ENCODE results near the gene SCMH1.

SCMH1 gene

GRCh38 chr1:40978886-40979240 lies 263.2 kb downstream of the SCMH1 start:
- DNase-seq, result no peak
- Histone ChIP-seq H3K4me3 (ENCODE audit: low read depth, low read length) (no peak overlapping the region), H3K9me3 (ENCODE audit: severe bottlenecking) (no peaks in the 10 kb centered on the region), H3K27me3 (ENCODE audit: insufficient read depth, low read depth, severe bottlenecking) (no peaks in the 10 kb centered on the region), H3K36me3 (peaks cover 35% of the 10 kb centered on the region), H3K27ac (peak overlapping the region; percentile 100)
- no peak for TF ChIP-seq CTCF (IDR thresholded peaks at IDR 0.05; ENCODE audit: low read depth, low read length)

GRCh38 chr1:40977716-40978115 lies 264.4 kb downstream of the SCMH1 start:
- Histone ChIP-seq H3K9me3 (ENCODE audit: severe bottlenecking) (no peaks in the 10 kb centered on the region), H3K27me3 (ENCODE audit: insufficient read depth, low read depth, severe bottlenecking) (no peaks in the 10 kb centered on the region), H3K36me3 (peaks cover 25% of the 10 kb centered on the region), H3K4me3 (ENCODE audit: low read depth, low read length) (no peak overlapping the region), H3K27ac (no peak overlapping the region)
- no peak for TF ChIP-seq CTCF (IDR thresholded peaks at IDR 0.05; ENCODE audit: low read depth, low read length)
- no peak for DNase-seq
